Neutrophil (primary cell): ENCODE results near the gene MTCL3.

Experiments used
- H3K27ac ChIP-seq: fragments of 200-600 bp; sonication (generic); 2 replicates; pipeline ENCODE4 v1.5.1; 2016; ENCODE audit warnings: mild to moderate bottlenecking, moderate library complexity
- H3K27me3 ChIP-seq: fragments of 200-600 bp; sonication (generic); 2 replicates; pipeline ENCODE4 v1.6.0; 2016; ENCODE audit warnings: mild to moderate bottlenecking
- H3K36me3 ChIP-seq: fragments of 200-600 bp; sonication (generic); 2 replicates; pipeline ENCODE4 v1.5.1; 2017
- H3K4me1 ChIP-seq, 2 experiments: fragments of 200-600 bp in 1 of 2; sonication (generic) in 1 of 2; 1 replicate in 1 of 2; 2 replicates in 1 of 2; pipeline versions ENCODE4 v1.5.1 to v1.6.1; 2013 to 2016; ENCODE audit warnings: low read depth in 1 of 2, low read length in 1 of 2, mild to moderate bottlenecking in 1 of 2, moderate library complexity in 1 of 2; ENCODE audit not compliant: control insufficient read depth in 1 of 2, insufficient read depth in 1 of 2
- H3K4me3 ChIP-seq, 2 experiments: fragments of 200-600 bp in 1 of 2; sonication (generic) in 1 of 2; 1 replicate in 1 of 2; 2 replicates in 1 of 2; pipeline ENCODE4 v1.5.1; 2013 to 2016; ENCODE audit warnings: low read depth in 1 of 2, low read length in 1 of 2, mild to moderate bottlenecking in 1 of 2, moderate library complexity in 1 of 2
- H3K9me3 ChIP-seq: fragments of 200-600 bp; sonication (generic); 2 replicates; pipeline ENCODE4 v1.5.1; 2016
- TF ChIP-seq, protein P1 (sequence below): fragments of 200-600 bp; sonication (generic); IDR thresholded peaks from 2 replicates; pipeline ENCODE4 v1.5.1; 2016; ENCODE audit warnings: antibody characterized with exemption

MTCL3 gene

DNA sequence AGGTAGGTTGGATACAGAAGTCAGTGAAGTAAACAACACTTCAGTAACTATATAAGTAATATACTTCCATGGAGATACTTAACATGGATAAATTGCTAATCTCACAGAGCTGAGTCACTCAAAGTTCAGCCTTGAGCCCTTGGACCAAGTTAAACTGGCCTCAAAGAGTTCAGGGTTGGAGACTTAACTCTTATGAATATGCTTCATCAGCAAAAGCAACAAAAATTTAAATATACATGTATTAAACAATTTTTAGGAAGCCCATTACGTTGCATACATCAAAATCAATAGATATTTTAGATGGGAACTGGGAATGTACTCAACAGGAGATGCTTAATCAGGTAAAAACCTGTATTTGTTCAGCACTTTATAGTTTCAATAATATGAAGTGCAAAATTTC, 12.2 kb downstream of the MTCL3 start:
- no peak overlapping the region for H3K4me3 ChIP-seq
- H3K36me3 ChIP-seq: no peaks in the 10 kb centered on the region
- no peaks in the 10 kb centered on the region for H3K4me1 ChIP-seq
- H3K27ac ChIP-seq: no peak overlapping the region
- H3K9me3 ChIP-seq: no peaks in the 10 kb centered on the region
- H3K27me3 ChIP-seq: peaks cover 35% of the 10 kb centered on the region
- TF ChIP-seq, protein P1, sequence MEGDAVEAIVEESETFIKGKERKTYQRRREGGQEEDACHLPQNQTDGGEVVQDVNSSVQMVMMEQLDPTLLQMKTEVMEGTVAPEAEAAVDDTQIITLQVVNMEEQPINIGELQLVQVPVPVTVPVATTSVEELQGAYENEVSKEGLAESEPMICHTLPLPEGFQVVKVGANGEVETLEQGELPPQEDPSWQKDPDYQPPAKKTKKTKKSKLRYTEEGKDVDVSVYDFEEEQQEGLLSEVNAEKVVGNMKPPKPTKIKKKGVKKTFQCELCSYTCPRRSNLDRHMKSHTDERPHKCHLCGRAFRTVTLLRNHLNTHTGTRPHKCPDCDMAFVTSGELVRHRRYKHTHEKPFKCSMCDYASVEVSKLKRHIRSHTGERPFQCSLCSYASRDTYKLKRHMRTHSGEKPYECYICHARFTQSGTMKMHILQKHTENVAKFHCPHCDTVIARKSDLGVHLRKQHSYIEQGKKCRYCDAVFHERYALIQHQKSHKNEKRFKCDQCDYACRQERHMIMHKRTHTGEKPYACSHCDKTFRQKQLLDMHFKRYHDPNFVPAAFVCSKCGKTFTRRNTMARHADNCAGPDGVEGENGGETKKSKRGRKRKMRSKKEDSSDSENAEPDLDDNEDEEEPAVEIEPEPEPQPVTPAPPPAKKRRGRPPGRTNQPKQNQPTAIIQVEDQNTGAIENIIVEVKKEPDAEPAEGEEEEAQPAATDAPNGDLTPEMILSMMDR: no peak

DNA sequence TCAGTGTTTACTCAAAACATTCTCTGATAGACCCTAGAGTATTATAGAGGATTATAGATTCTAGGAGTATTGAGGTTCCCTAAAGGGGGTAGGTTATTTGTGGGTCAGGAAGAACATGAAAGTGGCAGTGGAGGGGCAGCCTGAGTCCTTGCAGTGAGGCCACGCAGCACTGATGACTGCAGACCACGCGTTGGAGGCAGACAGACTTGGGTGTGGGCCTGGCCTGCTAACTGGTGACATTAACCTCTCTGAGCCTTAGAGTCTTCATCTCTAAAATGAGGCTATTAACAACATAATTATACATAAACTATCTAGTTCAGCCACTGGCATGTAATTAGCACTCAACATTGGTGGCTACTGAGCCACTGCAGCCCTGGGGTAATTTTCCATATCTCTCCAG, 16.1 kb downstream of the MTCL3 start:
- H3K27me3 ChIP-seq: no peaks in the 10 kb centered on the region
- no peaks in the 10 kb centered on the region for H3K9me3 ChIP-seq
- H3K4me3 ChIP-seq: no peak overlapping the region
- TF ChIP-seq, protein P1: no peak
- H3K4me1 ChIP-seq: no peaks in the 10 kb centered on the region
- H3K36me3 ChIP-seq: no peaks in the 10 kb centered on the region
- no peak overlapping the region for H3K27ac ChIP-seq

DNA sequence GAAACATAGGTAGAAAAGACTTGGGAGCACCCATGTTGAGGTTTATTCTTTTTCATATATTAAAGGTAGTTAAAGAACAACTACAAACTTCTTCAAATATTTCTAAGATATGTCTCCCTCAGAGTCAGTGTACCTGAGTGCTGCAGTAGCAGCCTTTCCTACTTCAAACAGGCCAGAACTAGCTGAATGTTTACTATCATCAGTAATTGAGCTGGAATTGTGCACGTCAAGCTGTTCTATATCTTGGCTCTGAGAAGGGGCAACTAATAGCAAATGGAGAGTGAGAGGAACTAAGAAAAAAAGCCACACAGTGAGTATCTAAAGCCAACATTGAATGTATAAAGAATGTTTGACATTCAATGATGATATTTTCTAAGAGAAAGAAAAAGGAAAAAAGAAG, 21.7 kb downstream of the MTCL3 start:
- Histone ChIP-seq H3K9me3 (no peaks in the 10 kb centered on the region), H3K4me1 (no peaks in the 10 kb centered on the region), H3K27ac (no peak overlapping the region), H3K4me3 (no peak overlapping the region), H3K36me3 (no peaks in the 10 kb centered on the region), H3K27me3 (no peaks in the 10 kb centered on the region)
- TF ChIP-seq, protein P1: no peak

DNA sequence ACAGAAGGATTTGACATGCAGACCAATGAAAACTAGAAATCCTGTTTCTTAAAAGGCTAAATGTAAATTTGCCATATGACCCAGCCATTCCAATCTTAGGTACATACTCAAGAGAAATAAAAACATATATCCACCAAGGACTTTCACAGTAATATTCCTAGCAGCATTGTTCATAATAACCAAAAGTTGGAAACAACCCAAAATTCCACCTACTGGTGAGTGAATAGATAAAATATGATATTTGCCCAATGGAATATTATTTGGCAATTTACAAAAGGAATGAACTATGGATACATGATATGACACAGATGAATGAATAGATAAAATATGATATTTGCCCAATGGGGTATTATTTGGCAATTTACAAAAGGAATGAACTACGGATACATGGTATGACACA, 22.7 kb downstream of the MTCL3 start:
- Histone ChIP-seq H3K27ac (no peak overlapping the region), H3K9me3 (no peaks in the 10 kb centered on the region), H3K4me3 (no peak overlapping the region), H3K36me3 (no peaks in the 10 kb centered on the region), H3K27me3 (no peaks in the 10 kb centered on the region), H3K4me1 (no peaks in the 10 kb centered on the region)
- TF ChIP-seq, protein P1: no peak

DNA sequence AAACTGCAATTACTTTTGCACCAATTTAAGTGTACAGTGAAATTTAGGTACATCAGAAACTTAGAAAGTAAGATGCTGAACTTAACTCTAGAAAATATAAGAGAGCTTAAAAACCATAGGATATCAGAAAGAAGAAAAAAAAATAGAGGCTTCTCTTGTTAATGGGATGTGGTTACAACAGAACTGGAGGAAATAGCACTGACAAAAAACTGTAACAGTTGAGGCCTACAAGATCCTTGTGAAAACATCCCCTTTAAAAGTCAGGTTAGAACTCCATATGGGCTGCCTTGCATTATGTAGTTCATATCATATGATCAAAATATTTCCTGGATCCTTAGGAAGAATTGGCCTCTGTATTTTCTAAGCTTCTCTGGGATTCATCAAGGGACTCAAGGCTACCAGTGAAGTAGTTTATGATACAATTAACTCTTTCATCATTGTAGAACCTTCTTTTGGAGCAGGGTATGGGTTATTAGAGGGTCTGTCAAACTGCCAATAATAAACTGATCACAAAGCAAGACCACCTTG, 24.8 kb downstream of the MTCL3 start:
- Histone ChIP-seq H3K27me3 (no peaks in the 10 kb centered on the region), H3K4me1 (no peaks in the 10 kb centered on the region), H3K4me3 (no peak overlapping the region), H3K27ac (no peak overlapping the region), H3K36me3 (no peaks in the 10 kb centered on the region), H3K9me3 (no peaks in the 10 kb centered on the region)
- TF ChIP-seq, protein P1: no peak

DNA sequence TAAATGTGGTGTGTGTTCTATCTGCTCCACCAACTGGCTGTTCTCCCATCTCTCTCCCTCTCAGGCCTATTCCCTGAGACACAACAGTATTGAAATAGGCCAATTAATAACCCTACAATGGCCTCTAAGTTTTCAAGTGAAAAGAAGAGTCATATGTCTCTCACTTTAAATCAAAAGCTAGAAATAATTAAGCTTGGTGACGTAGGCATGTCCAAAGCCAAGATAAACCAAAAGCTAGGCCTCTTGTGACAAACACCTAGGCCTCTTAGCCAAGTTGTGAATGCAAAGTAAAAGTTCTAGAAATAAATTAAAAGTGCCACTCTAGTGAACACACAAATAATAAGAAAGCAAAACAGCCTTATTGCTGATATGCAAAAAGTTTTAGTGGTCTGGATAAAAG, 29.9 kb downstream of the MTCL3 start:
- Histone ChIP-seq H3K9me3 (no peaks in the 10 kb centered on the region), H3K27me3 (no peaks in the 10 kb centered on the region), H3K27ac (no peak overlapping the region), H3K4me3 (no peak overlapping the region), H3K36me3 (no peaks in the 10 kb centered on the region), H3K4me1 (no peaks in the 10 kb centered on the region)
- TF ChIP-seq, protein P1: no peak
